NCI-H187 (cell line): ENCODE measurements around the gene LRRC45.
A peak's percentile ranks its signal among the peaks of the same experiment; 100 is the strongest.

Experiments
- DNase-seq, 2 experiments: peaks; one replicate each; lab custom pipeline; 2025; lab: John Stamatoyannopoulos, UW

Gene LRRC45

GRCh38 chr17:82007495-82008257 is 15.4 kb upstream of the LRRC45 start:
- no peak for DNase-seq

- DNase-seq = no peak
These were observed 14.7 kb upstream of the LRRC45 start for GRCh38 chr17:82008258-82008940.

GRCh38 chr17:82008941-82009405 is 14.1 kb upstream of the LRRC45 start:
- no peak for DNase-seq

- no peak for DNase-seq
These were observed 13.7 kb upstream of the LRRC45 start for GRCh38 chr17:82009413-82009812.

DNA sequence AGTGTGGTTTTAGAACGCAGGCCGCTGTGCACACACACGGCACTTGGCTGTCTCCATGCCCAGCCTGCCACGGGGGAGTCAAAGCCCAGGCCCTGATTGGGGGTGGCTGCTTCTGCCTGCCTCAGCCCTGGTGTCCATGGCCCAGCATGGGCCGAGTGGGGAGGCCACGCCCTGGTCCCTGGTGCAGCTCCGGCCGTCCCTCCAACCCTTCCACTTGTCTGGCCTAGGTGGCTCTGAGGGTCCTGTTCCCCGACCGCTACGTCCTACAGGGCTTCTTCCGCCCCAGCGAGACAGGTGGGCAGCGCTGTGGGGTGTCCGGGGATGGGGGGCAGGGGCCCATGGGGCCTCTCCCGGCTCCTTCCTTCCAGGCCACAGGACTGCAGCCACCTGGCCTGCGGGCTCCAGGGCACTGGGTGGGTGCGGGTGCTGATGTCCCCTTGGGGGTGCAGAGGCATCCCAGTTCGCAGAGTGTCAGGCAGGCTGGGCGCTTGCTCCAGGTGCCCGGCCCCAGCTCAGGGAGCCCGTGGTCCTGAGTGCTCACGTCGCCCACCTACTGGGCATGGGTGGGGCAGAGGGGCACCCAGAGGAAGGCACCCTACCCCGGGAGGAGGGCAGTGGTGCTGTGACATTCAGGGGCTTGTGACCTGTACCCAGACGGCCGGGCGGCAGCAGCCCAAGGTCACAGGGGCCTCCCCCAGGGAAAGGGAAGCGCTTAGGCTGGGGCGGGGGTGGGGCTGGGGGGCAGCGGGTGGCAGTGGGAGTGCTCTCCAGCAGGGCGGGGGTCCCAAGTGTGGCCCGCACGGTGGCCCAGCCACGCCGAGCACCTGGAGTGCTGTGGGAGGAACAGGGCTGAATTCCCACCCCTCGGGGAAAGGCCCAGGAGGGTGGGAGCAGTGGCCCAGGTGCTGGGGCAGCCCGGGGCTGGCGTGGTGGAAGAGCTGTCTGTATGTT is 12.3 kb upstream of the LRRC45 start:
- DNase-seq = no peak

DNA sequence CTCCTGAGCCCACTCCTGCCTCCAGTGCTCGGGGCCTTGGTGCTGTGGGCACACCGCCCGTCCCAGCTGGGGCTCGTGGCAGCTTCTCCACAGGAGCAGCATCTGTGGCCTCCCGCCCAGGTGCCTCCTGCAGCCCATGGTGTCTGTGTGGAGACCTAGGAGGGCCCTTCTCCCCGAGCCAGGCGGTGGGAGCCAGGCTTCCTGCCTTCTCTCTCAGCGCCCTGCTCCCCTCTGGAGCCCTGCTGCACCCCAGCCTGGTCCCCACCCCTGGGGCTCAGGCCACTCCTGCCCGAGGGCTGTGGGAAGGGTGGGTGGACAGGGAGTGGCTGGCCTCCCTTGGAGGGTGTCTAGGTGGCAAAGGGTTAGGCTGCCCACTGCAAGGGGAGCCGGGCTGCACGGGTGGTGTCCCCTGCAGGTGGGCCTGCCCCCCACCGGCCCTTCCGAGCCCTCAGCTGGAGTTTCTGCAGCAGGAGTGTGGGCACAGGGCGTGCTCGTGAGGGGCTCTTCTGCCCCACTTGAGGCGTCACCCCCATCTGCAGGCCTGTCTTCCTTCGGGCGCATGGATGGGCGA is 11.4 kb upstream of the LRRC45 start:
- no peak for DNase-seq

- no peak for DNase-seq
These were observed 10.9 kb upstream of the LRRC45 start for GRCh38 chr17:82012261-82012639.

GRCh38 chr17:82012640-82013295 is 10.3 kb upstream of the LRRC45 start:
- DNase-seq = peak in 1 of 2 experiments; percentile 21

DNA sequence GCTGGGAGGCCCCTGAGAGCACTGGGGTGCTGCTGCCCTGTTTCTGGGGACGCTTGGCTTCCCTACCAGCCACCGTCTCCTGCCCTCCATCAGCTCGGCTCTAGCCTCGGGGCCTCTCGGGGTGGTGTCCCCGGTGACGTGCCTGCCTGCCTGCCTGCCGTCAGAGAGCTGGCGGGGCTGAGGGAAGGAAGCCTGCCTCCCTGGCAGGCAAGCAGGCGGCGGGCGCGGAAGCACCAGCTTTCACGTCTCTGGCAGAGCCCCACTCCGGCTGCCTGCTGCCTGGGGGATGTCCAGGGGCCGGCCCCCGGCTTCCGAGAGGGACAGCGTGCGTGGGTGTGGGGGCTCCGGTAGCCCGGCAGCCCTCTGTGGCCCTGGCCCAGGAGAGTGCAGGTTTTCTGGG is 9.8 kb upstream of the LRRC45 start:
- DNase-seq = no peak

DNA sequence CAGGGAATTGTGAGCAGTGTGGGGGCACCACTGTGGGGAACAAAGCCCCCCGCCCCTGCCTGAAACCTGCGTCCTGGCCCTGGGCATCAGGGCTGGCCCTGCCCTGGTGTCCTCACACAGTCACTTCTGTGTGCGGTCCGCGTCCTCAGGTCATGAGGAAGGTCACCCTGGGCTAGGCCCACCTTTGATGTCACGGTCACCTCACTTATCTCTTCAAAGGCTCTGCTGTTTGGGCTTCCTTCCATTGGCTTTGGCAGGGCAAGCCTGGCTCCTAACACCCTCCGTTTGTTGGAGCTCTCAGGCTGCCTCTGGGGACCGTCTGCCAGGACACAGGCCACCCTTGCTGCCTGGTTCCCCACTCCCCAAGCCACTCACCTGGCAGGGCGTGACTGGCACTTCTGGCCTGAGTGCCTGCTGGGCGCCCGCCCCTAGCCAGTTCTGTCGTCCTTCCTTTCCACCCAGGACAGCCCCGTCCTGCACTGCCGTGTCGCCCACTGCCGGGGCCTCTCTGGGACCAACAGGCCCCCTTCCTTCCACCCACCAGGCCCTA is 9.3 kb upstream of the LRRC45 start:
- no peak for DNase-seq

DNA sequence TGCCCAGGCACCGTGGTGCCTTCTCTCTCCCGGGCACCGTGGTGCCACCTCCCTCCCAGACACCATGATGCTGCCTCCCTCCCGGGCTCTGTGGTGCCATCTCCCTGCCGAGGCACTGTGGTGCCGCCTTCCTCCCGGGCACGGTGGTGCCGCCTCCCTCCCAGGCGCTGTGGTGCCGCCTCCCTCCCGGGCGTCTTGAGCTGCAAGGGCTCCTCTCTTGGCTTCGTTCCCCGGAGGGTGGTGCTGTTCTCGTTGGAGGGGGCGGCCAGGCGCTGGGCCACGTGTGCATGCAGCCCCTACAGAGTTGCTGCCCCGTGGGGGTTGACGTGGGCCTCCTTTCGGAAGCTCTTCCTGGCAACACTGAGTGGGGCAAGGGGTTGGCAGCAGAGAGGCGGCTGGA is 8.7 kb upstream of the LRRC45 start:
- no peak for DNase-seq

- DNase-seq = no peak
These were observed 8.2 kb upstream of the LRRC45 start for GRCh38 chr17:82014971-82015310.

- DNase-seq = no peak
These were observed 7.7 kb upstream of the LRRC45 start for GRCh38 chr17:82015311-82015971.

- no peak for DNase-seq
These were observed 6.8 kb upstream of the LRRC45 start for GRCh38 chr17:82016061-82016874.

DNA sequence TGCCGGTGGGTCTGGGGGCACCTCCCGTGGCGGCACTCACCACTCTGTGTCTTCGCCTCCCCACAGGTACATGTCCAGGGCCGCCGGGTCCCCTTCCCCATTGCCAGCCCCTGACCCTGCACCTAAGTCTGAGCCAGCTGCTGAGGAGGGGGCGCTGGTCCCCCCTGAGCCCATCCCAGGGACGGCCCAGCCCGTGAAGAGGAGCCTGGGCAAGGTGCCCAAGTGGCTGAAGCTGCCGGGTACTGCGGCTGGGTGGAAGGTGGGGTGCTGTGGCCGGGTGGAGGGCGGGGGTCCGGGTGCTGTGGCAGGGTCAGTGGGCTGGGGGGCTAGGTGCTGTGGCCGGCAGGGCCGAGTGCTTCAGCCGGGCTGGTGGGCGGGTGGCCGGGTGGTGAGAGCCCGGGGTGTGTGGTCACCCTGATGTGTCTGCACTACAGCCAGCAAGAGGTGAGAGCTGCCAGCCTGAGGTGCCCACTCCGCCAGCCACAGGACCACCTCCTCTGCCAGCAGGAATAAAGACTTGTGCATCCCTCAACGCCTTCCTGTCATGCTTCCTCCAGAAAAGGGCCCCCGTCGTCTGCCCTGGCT is 6.1 kb upstream of the LRRC45 start:
- DNase-seq = no peak

- DNase-seq = no peak
These were observed 5.4 kb upstream of the LRRC45 start for GRCh38 chr17:82017612-82018151.

GRCh38 chr17:82018152-82018988 is 4.7 kb upstream of the LRRC45 start:
- no peak for DNase-seq

- DNase-seq = no peak
These were observed 4.0 kb upstream of the LRRC45 start for GRCh38 chr17:82018989-82019689.
